DMS 273 (cell line): Measurements from ENCODE around the gene SHE.

Experiments used
- DNase-seq: peaks from one replicate; lab custom pipeline; 2025; ENCODE audit not compliant: unreplicated experiment; lab: John Stamatoyannopoulos, UW

SHE gene

DNA sequence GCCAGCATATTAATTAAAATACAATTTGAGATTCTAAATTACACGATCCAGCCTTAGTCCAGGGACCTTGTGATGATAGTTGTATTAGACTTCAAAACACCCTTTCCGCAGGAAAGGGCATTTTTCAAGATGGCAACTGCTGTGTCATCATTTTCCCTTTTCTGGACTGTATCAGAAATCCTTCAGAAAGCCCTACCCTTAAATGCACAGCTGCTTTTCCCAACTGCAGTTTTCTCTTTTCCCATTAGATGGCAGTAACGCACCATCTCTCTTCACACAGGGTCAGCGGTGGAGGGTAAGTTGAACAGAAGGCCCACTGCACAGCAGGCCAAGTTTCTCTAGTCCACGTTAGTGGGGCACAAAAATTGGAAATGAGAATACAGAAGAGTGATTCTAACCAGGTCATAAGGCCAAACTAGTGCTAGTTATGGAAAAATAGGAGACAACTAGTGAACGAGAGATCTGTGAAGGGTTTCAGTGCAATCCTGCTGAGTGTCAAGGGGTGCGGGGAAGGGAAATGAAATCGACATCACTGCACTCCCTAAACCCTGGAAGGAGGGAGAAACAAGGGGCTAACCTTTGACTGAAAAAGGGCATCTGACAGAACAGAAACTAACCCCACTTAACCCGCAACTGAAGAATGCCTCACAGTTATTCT is 22.3 kb downstream of the SHE start:
- DNase-seq: peak; percentile 94

DNA sequence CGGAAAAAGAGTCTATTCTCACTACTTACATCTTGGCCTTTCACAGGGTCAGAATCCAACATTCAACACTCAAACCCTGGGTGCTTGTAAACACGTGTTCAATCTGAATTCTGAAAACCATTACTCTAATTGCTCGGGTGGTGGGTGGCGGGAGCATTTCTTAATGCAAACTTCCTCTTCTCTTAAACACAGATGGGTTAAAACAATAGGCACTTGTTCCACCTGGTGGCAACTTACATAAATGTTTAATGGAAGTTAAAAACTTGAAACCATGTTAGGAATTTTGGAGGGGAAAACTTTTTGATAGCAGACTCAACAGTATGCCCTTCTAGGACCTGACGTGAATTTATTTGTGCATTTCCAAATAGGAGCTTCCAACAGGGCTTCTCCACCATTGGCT is 23.6 kb downstream of the SHE start:
- DNase-seq: peak; percentile 18

DNA sequence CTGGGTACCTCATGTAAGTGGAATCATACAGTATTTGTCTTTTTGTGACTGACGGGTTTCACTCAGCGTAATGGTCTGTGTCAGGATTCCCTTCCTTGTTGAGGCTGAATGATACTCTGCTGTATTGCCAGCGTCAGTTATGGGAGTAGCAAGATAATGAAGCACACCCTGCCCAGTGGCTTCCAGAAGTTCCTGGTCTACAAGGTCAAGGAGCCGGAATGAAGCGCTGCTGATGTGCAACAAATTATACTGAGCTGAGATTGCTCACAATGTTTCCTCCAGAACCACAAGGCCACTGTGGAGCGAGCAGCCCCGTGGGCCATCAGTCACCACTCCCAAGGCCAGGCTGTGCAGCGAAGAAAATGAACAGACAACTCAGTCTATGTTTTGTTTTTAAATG is 24.2 kb downstream of the SHE start:
- DNase-seq: no peak

DNA sequence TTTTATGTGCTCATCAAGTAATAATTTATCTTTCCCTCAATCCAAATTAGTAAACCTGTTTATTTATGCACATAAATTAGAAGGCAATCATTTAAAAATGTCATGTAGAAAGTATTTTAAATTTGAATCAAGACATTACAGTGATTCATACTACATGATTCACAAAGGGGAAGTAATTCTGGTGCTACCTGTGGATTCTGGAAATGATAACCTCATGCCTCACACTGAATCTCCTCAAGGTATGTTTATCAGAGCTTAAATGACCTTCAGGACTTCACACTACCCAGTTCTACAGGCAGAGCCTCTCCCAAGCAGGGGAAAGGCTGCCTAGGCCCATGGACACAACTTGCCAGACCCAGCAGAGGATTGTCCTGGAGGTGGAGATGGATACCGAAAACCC is 25.4 kb downstream of the SHE start:
- no peak for DNase-seq

DNA sequence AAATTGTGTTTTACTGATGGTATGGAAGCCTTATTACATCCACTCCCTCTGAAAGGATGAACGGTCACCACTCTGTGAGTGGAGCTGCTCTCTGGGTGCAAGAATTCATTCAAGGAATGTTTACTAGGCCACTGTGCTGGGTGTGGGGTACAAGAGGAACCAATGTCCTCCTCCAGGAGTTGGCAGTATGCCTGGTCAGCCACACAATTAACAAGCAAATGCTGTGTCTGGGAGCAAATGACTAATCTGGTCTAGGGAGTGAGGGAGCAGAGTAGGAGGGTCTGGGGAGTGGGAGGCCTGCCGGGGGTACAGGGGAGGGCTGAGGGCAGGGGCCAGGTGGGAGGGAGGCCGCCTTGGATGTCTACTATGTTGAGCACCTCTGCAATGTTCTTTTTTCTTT is 27.4 kb downstream of the SHE start:
- peak; percentile 31 for DNase-seq

DNA sequence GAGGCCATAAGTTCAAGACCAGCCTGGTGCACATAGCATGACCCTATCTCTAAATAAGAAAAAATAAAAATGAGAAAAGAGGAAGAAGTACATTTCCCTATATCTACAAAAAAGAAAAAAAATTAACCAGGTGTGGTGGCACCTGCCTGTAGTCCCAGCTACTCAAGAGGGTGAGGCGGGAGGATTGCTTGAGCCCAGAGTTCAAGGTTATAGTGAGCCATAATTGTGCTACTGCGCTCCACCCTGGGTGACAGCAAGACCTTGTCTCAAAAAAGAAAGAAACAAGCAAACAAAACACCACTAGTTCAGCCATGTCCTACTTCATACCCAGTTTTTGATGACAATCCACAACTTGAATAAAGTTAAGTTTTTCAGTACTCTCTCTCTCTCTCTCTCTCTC is 30.9 kb downstream of the SHE start:
- no peak for DNase-seq

DNA sequence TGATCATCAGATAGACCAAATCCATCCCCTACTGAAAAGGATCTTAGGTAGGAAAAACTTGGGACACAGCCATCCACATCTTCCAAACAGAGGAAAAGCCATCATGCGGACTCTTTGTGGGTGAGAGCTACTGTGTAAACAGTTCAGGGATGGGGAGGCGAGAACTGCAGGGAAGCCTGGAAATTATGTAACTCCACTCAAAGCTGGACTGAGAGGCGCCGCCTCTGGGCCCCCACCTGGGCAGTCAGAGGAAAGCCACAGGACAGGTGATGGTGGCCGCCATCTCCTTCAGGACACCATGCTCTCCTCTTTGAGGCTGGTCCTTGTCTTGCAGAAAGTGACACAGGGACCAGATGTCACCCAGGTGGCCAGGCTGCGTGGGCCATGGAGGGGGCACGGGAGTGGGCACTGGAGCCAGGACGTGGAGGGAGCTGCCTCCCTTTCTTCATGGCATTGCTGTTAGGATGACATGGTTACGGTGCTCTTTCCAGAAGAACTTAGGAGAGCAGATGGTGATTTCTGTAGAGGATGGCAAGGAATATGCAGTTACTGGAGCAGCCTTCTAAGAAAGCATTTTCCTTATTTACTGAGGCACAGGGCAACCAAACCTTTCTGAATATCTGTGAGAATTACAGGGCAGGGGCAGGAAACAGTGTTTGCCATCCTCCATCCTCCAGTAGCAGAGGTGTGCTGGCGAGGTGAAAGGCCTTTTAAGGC is 32.2 kb downstream of the SHE start:
- DNase-seq: no peak

DNA sequence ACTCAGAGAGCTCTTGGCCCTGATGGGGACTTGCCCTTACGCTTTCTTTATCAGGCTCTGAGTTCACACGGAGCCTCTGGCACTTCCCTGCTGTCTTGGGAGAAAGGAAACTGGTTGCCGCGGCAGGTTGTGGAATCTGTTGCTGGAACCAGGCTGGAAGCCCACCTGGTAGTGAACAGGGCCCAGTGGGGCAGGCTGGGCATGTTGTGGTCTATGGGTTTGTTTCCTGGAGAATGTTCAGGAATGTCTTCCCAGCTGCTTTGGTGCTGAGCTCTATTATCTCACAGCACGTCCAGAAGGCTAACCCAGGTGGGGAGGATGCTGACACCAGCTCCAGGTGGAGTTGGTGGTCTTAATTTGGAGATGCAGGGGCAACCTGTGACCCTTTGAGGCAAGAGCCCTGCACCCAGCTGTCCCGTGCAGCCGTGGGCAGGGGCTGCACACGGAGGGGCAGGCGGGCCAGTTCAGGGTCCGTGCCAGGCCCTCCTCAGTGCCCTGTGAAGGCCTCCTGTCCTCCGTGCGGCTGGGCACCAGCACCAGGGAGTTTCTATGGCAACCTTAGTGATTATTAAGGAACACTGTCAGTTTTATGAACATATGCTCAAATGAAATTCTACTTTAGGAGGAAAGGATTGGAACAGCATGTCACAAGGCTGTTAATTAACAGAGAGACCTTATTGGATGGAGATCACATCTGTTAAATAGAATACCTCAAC is 33.5 kb downstream of the SHE start:
- DNase-seq: peak; percentile 33

DNA sequence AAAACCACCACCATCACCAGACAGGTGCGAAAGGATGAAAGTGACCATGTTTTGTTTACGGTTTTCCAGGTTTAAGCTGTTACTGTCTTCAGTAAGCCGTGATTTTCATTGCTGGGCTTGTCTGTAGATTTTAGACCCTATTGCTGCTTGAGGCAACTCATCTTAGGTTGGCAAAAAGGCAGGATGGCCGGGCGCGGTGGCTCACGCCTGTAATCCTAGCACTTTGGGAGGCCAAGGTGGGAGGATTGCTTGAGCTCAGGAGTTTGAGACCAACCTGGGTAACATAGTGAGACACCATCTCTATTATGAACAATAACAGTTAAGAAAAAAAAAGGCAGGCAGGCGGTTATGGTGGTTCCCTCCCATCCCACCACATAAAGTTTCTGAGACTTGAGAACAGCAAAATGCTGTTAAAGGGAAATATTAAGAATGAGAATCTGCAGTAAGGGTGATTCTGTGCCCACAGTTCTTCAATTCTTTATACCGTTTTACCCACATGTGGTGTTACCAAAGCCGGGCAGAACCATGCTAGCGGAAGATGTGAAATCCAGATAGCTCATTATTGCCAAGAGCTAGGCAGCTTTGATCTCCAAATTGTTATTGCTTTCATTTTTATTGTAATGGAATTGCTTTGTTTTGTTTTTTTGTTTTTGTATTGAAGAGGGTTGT is 34.6 kb downstream of the SHE start:
- no peak for DNase-seq

DNA sequence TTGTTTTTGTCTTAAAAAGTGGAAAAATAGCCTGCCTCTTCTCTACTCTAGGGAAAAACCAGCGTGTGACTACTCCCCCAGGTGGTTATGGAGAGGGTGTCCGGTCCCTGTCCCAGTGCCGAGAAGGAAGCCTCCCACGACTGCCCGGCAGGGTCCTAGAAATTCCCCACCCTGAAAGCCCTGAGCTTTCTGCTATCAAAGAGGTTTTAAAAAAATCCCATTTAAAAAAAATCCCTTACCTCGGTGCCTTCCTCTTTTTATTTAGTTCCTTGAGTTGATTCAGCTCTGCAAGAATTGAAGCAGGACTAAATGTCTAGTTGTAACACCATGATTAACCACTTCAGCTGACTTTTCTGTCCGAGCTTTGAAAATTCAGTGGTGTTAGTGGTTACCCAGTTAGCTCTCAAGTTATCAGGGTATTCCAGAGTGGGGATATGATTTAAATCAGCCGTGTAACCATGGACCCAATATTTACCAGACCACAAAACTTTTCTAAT is 35.2 kb downstream of the SHE start:
- no peak for DNase-seq

DNA sequence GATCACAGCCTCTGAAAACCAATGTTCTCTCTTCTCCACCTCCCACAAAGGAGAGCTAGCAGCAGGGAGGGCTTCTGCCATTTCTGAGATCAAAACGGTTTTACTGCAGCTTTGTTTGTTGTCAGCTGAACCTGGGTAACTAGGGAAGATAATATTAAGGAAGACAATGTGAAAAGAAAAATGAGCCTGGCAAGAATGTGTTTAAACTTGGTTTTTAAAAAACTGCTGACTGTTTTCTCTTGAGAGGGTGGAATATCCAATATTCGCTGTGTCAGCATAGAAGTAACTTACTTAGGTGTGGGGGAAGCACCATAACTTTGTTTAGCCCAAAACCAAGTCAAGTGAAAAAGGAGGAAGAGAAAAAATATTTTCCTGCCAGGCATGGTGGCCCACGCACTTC is 36.0 kb downstream of the SHE start:
- DNase-seq: no peak

DNA sequence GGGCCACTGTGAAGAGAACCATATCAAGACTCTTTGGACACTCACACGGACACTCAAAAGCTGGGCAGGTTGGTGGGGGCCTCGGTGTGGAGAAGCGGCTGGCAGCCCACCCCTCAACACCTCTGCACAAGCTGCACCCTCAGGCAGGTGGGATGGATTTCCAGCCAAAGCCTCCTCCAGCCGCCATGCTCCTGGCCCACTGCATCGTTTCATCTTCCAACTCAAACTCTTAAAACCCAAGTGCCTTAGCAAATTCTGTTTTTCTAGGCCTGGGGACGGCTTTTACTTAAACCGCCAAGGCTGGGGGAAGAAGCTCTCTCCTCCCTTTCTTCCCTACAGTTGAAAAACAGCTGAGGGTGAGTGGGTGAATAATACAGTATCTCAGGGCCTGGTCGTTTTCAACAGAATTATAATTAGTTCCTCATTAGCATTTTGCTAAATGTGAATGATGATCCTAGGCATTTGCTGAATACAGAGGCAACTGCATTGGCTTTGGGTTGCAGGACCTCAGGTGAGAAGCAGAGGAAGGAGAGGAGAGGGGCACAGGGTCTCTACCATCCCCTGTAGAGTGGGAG is 36.5 kb downstream of the SHE start:
- DNase-seq: no peak

DNA sequence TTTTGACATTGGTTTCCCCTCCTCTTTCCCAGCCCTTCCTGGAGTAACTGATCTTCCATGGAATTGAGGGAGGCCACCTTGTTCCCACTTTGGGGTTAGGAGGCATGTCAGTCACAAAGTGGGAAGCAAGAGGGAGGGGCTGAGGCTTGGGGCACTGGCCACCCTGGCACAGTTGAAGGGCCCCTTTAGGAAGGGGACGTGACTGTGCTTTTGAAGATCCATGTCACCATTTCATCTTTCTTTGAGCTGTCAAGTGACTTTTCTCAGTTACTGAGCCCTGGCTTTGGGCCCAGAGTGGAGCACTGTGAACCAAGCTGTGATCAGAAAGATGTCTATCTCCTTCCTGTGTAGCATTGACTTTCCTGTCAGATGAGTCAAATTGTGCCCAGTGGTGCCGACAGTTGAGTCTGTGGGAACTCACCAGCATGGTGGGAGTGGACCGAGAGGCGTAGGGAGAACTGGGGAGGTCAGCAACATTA is 38.7 kb downstream of the SHE start:
- no peak for DNase-seq

DNA sequence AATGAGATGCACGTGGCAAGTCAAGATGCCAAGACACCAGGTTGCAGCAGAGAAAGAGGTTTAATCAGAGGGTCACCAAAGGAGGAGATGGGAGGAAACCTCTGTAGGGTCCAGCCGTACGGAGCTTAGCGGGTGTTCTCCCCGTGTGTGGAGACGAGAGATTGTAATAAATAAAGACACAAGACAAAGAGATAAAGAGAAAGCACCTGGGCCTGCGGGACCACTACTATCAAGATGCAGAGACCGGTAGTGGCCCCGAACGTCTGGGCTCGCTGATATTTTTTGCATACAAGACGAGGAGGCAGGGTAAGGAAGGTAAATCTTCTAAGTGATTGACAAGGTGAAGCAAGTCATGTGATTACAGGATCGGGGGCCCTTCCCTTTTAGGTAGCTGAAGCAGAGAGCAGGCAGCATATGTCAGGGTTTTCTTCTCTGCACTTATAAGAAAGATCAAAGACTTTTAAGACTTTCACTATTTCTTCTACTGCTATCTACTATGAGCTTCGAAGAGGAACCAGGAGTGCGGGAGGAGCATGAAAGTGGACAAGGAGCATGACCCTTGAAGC is 41.4 kb downstream of the SHE start:
- DNase-seq: no peak

DNA sequence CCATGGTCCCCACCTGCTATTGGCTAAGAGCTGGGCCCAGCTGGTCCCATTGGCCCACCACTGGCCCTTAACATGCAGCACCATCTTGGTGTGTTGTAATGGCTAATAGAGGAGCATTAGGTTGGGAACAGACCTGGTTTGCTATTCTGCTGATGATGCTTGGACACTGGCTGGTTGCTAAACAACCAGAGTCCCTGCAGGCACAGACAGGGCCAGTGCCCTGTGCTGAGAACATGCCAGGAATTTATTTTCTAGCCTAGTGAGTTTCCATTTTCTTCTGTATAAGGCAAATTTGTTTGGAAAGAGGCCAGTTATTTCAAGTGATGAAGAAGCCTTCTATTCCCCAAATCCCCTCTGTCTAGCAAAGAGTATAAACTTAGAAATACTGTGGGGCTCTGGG is 43.1 kb downstream of the SHE start:
- DNase-seq: no peak

DNA sequence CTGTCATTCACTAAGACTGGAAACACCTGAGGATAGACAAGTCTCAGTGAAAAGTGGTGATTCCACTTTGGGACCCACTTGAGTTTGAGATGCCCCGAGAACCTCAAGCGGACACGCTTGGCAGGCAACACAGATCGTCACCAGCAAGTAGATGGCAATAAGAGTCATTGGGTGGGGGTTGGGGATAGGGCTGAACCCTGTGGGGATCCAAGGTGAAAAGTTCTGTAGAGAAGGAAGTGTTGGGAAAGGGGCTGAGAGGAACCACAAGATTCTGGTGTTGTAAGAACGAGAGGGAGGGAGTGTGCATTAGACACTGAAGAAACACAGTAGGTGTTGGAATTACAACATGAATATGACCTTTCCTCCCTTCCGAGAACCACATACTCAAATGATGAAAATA is 45.6 kb downstream of the SHE start:
- no peak for DNase-seq

DNA sequence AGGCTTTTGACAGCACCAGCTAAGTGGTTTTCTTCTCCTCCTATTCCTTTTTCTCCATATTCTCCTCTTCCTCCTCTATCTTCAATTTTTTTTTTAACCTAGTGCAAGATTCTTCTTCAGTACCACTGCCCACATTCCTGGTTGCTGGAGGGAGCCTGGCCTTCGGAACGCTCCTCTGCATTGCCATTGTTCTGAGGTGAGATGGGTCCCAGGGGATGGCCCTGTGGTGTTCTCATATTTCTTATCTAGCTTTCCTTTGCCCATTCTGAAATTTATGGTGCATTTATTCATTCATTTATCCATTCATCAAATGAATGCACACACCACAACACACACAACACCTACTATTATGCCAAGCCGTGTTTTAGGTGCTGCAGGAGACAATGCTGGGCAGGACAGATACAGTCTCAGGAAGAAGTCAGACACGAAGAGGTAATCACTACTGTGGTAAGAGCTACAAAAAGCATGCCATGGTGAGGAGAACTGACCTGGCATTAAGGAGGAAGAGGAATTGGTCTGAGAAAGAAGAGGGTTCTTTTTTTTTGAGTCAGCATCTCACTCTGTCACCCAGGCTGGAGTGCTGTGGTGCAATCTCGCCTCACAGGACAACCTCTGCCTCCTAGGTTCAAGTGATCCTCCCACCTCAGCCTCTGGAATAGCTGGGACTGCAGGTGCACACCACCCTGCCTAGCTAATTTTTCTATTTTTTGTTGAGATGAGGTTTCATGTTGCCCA is 47.7 kb downstream of the SHE start:
- DNase-seq: no peak

DNA sequence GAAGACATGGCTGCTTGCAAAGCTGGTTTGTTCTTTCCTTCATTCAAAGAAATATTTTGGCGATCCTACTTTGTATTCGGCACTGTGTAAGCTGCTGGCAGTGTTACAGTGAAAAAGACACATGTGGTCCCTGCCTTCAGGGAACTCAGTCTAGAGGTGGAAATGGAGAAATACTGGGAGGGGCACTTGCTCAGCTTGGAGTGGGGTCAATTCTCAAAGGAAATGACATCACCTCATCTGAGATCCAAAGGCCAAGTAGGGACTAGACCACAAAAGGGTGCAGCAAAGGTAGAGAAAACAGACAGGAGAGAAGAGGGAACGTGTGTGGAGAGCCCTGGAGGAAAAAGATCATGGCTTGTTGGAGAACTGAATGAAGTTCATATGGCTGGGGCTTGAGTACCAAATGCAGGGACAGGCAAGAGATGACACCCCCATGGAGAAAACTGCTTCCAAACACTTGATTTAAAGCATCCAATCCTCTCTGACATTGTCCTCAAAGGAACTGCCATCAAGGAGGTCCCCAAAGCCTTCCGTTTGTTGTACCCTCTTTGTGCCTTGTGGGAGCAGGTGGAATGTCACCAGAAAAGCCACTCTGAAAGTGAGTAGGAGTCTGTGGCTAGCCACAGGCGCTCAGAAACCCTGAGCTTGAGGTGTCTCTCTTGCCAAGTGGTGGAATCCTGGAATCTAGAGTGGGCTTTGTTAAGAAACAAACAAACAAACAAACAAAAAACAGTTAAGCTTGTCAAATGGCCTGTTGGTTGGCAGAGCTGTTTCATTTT is 48.4 kb downstream of the SHE start:
- no peak for DNase-seq

DNA sequence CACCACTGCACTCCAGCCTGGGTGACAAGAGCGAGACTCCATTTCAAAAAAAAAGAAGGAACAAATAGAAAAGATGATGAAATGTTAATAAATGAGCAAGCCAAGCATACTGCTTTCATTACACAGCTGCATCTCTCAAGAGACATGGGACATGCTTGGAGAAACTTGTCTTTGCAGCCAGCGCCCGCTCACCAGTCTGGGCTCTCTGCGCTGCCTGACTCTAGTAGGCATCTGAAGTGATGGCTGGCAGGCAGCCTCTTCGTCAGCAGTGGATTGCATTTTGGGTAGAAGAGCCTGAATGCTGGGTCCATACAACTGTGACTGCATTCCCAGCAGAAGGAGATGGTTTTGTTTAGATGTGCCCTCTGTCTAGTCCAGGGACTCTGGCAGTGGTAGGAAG is 49.1 kb downstream of the SHE start:
- DNase-seq: no peak
